Esophagus muscularis mucosa (tissue), 4 donors: Measurements from ENCODE around the gene NSL1. TPM values are rescaled to one million over a fixed set of nuclear protein-coding genes. Genes with fewer than 3 reads are reported as not detected.

Experiments
- DNase-seq: peaks from one replicate; pipeline ENCODE4 v3.0.0-alpha.2; 2017; ENCODE audit errors: extremely low spot score
- H3K27ac ChIP-seq, 4 donors: fragments of 200-600 bp; sonication (generic); replicated peaks in 1 of 4; 1 replicate in 3 of 4; 2 replicates in 1 of 4; pipeline ENCODE4 v1.5.1; 2016 to 2019; ENCODE audit warnings: mild to moderate bottlenecking in 1 of 4
- H3K27me3 ChIP-seq, 4 donors: fragments of 200-600 bp; sonication (generic); one replicate each; pipeline versions ENCODE4 v1.5.1 to v1.6.0; 2016 to 2019
- H3K36me3 ChIP-seq, 4 donors: fragments of 200-600 bp; sonication (generic); one replicate each; pipeline ENCODE4 v1.5.1; 2016 to 2019
- H3K4me1 ChIP-seq, 4 donors: fragments of 200-600 bp; sonication (generic); one replicate each; pipeline ENCODE4 v1.5.1; 2016 to 2019
- H3K4me3 ChIP-seq, 4 donors: fragments of 200-600 bp; sonication (generic); 1 replicate in 2 of 4; 2 replicates in 2 of 4; pipeline ENCODE4 v1.5.1; 2016 to 2019; ENCODE audit warnings: mild to moderate bottlenecking in 4 of 4, moderate library complexity in 1 of 4
- H3K9me3 ChIP-seq, 4 donors: fragments of 200-600 bp; sonication (generic); 1 replicate in 3 of 4; 2 replicates in 1 of 4; pipeline ENCODE4 v1.5.1; 2016 to 2019
- CTCF ChIP-seq, 3 experiments: fragments of 200-600 bp in 2 of 3; fragments of 450-650 bp in 1 of 3; sonication (generic) in 2 of 3; IDR thresholded peaks; one replicate each; pipeline ENCODE4 v1.5.1; 2017 to 2019; ENCODE audit warnings: antibody characterized with exemption in 3 of 3, mild to moderate bottlenecking in 2 of 3, moderate library complexity in 1 of 3
- EP300 ChIP-seq: sonication (generic); formaldehyde crosslinking; IDR thresholded peaks from one replicate; pipeline ENCODE4 v1.6.1; 2017; ENCODE audit warnings: antibody characterized with exemption
- POLR2A ChIP-seq: fragments of 450-650 bp; IDR thresholded peaks from one replicate; pipeline ENCODE4 v1.6.1; 2017; ENCODE audit warnings: antibody characterized with exemption, moderate library complexity, mild to moderate bottlenecking, low read depth
- POLR2AphosphoS5 ChIP-seq, 2 donors: sonication (generic); formaldehyde crosslinking; IDR thresholded peaks; one replicate each; pipeline ENCODE4 v1.6.1; 2017; ENCODE audit warnings: antibody characterized with exemption in 2 of 2
- WGBS: methylation state at CpG from one replicate; pipeline ENCODE4 v1.1.5; 2018; 5-methylcytosine and 5-hydroxymethylcytosine counted together
- intact Hi-C: fragments of 100-400 bp; cut with DNase I; formaldehyde crosslinking; loops from one replicate; pipeline ENCODE4 v1.15.1; 2023
- total RNA-seq, 4 donors: library from RNA; depleted of rRNA; stranded (reverse); fragments of >200 nt; gene quantifications; one replicate each; pipeline versions ENCODE4 v1.1.0 to v1.2.1, GENCODE V29; 2016

NSL1 gene
- total RNA-seq, 4 donors from 2014 or later, result 20.0 to 42.0 (median 30.8) TPM

- intact Hi-C loops, result no loop called here
- H3K4me3 ChIP-seq, result peak overlapping the region; percentile 75 to 94 (median 80)
- TF ChIP-seq EP300 (no peak), POLR2AphosphoS5 (IDR thresholded peaks at IDR 0.05) (no peak), POLR2A (no peak), CTCF (IDR thresholded peaks at IDR 0.05) (no peak)
- H3K9me3 ChIP-seq, result no peaks in the 10 kb centered on the region
- DNase-seq, result peak; percentile 93
- WGBS, result 0% methylated on average over 13 of the region's 22 CpGs
- peak overlapping the region; percentile 93 to 96 (median 94) for H3K27ac ChIP-seq
- peaks cover 0 to 22% (median 4%) of the 10 kb centered on the region in 4 donors for H3K36me3 ChIP-seq
- peaks cover 21 to 37% (median 31%) of the 10 kb centered on the region in 4 donors for H3K4me1 ChIP-seq
- no peaks in the 10 kb centered on the region for H3K27me3 ChIP-seq
Measured at GRCh38 chr1:212791261-212791675, 309 bp downstream of the NSL1 start.

- H3K4me1 ChIP-seq, result peaks cover 15 to 26% (median 22%) of the 10 kb centered on the region in 4 donors
- intact Hi-C loops, result no loop called here
- 100% methylated on average over 1 of the region's 1 CpG for WGBS
- no peak overlapping the region for H3K4me3 ChIP-seq
- peaks cover 0 to 55% (median 34%) of the 10 kb centered on the region in 4 donors for H3K36me3 ChIP-seq
- TF ChIP-seq CTCF (IDR thresholded peaks at IDR 0.05) (no peak), POLR2A (no peak), POLR2AphosphoS5 (IDR thresholded peaks at IDR 0.05) (no peak), EP300 (no peak)
- DNase-seq, result no peak
- no peak overlapping the region for H3K27ac ChIP-seq
- H3K9me3 ChIP-seq, result no peaks in the 10 kb centered on the region
- H3K27me3 ChIP-seq, result no peaks in the 10 kb centered on the region
Measured at GRCh38 chr1:212785871-212786270, 5.7 kb downstream of the NSL1 start.

GRCh38 chr1:212783976-212784375 lies 7.6 kb downstream of the NSL1 start:
- H3K36me3 ChIP-seq, result peaks cover 0 to 57% (median 37%) of the 10 kb centered on the region in 4 donors
- no peaks in the 10 kb centered on the region for H3K9me3 ChIP-seq
- no peaks in the 10 kb centered on the region for H3K27me3 ChIP-seq
- 67% methylated on average over 1 of the region's 1 CpG for WGBS
- intact Hi-C loops, result loop anchor here (5.0 kb wide), 2 partner anchors 117 to 307 kb away; no protein-coding TSS in a partner anchor
- no peak for DNase-seq
- H3K4me3 ChIP-seq, result no peak overlapping the region
- H3K27ac ChIP-seq, result no peak overlapping the region
- H3K4me1 ChIP-seq, result peaks cover 0 to 7% (median 3%) of the 10 kb centered on the region in 4 donors
- TF ChIP-seq CTCF (IDR thresholded peaks at IDR 0.05), result no peak
- no peak for TF ChIP-seq POLR2A
- TF ChIP-seq EP300, result no peak
- TF ChIP-seq POLR2AphosphoS5 (IDR thresholded peaks at IDR 0.05), result no peak

GRCh38 chr1:212782422-212783154 lies 9.0 kb downstream of the NSL1 start:
- TF ChIP-seq CTCF (IDR thresholded peaks at IDR 0.05) (peak; percentile 49 to 63 (median 50)), POLR2A (no peak)
- WGBS, result 81% methylated on average over 3 of the region's 3 CpGs

More at GRCh38 chr1:212782422-212783154, 9.0 kb downstream of the NSL1 start:
- no peaks in the 10 kb centered on the region for H3K4me1 ChIP-seq
- H3K36me3 ChIP-seq, result peaks cover 0 to 57% (median 38%) of the 10 kb centered on the region in 4 donors
- no peak for DNase-seq
- H3K4me3 ChIP-seq, result no peak overlapping the region
- no peaks in the 10 kb centered on the region for H3K9me3 ChIP-seq
- no peak overlapping the region for H3K27ac ChIP-seq
- intact Hi-C loops, result loop anchor here (5.0 kb wide), 2 partner anchors 115 to 305 kb away; no protein-coding TSS in a partner anchor
- no peaks in the 10 kb centered on the region for H3K27me3 ChIP-seq
